ENCODE results near the gene RAB7B.

- TF ChIP-seq MIER1 (IDR thresholded peaks at IDR 0.05; ENCODE audit: low read depth) (no peak), SMARCC2 (IDR thresholded peaks at IDR 0.05; ENCODE audit: low read depth) (no peak), ZFPM2 (CRISPR knock-in tag; IDR thresholded peaks at IDR 0.05) (no peak), ATF2 (CRISPR knock-in tag; IDR thresholded peaks at IDR 0.05) (no peak), REST (IDR thresholded peaks at IDR 0.05; ENCODE audit: borderline replicate concordance) (no peak), REST (CRISPR knock-in tag; IDR thresholded peaks at IDR 0.05; ENCODE audit: low read depth) (no peak), ZBTB7A (IDR thresholded peaks at IDR 0.05; ENCODE audit: borderline replicate concordance, control insufficient read depth, low read depth, low read length) (no peak), PREB (CRISPR knock-in tag; IDR thresholded peaks at IDR 0.05) (no peak), GATAD2A (IDR thresholded peaks at IDR 0.05) (no peak), HES1 (IDR thresholded peaks at IDR 0.05; ENCODE audit: low read depth) (no peak), SP1 (CRISPR knock-in tag; IDR thresholded peaks at IDR 0.05) (no peak)
These were observed 64.5 kb downstream of the RAB7B start for GRCh38 chr1:205938682-205939081.
